HG03175 (cell line): Measurements from ENCODE around the gene SLC8A2.

Experiments
- ATAC-seq: cut with Tn5 transposase; IDR thresholded peaks from one replicate; pipeline ENCODE4 v1.9.1; 2021; ENCODE audit warnings: mild to moderate bottlenecking, moderate library complexity; ENCODE audit not compliant: unreplicated experiment

SLC8A2 gene

GRCh38 chr19:47505506-47505905, 33.8 kb upstream of the SLC8A2 start:
- no peak for ATAC-seq

- ATAC-seq = no peak
Measured at GRCh38 chr19:47503826-47504150, 32.1 kb upstream of the SLC8A2 start.

- ATAC-seq = no peak
Measured at GRCh38 chr19:47503130-47503825, 31.6 kb upstream of the SLC8A2 start.

- ATAC-seq = no peak
Measured at GRCh38 chr19:47499863-47500830, 28.5 kb upstream of the SLC8A2 start.

GRCh38 chr19:47499371-47499770, 27.7 kb upstream of the SLC8A2 start:
- no peak for ATAC-seq

- ATAC-seq = no peak
Measured at GRCh38 chr19:47498561-47498960, 26.9 kb upstream of the SLC8A2 start.

GRCh38 chr19:47497821-47498520, 26.3 kb upstream of the SLC8A2 start:
- ATAC-seq = no peak

GRCh38 chr19:47497050-47497766, 25.5 kb upstream of the SLC8A2 start:
- no peak for ATAC-seq

- no peak for ATAC-seq
Measured at GRCh38 chr19:47495478-47496372, 24.0 kb upstream of the SLC8A2 start.

- no peak for ATAC-seq
Measured at GRCh38 chr19:47494729-47495128, 23.0 kb upstream of the SLC8A2 start.

GRCh38 chr19:47494211-47494547, 22.5 kb upstream of the SLC8A2 start:
- no peak for ATAC-seq

GRCh38 chr19:47493378-47494210, 21.9 kb upstream of the SLC8A2 start:
- ATAC-seq = no peak

GRCh38 chr19:47492571-47493377, 21.1 kb upstream of the SLC8A2 start:
- ATAC-seq = no peak

GRCh38 chr19:47492137-47492533, 20.4 kb upstream of the SLC8A2 start:
- no peak for ATAC-seq

- no peak for ATAC-seq
Measured at GRCh38 chr19:47491358-47492136, 19.9 kb upstream of the SLC8A2 start.

GRCh38 chr19:47490847-47491246, 19.2 kb upstream of the SLC8A2 start:
- no peak for ATAC-seq

GRCh38 chr19:47490031-47490430, 18.3 kb upstream of the SLC8A2 start:
- no peak for ATAC-seq
